Panc1 (cell line): ENCODE data around the gene FAM98C. TPM values are rescaled to one million over a fixed set of nuclear protein-coding genes. Genes with fewer than 3 reads are reported as not detected.

ENCODE experiments used
- ATAC-seq: fragments of 200-7000 bp; cut with Tn5 transposase; 2 replicates; pipeline ENCODE4 v1.9.1; 2020; ENCODE audit warnings: mild to moderate bottlenecking, moderate library complexity
- BruUV-seq: library from RNA; stranded (reverse); fragments of 400-500 nt; replicated peaks from 2 replicates; lab custom pipeline; 2021; lab: Mats Ljungman, UMichigan
- CTCF ChIA-PET: fragments of 300-600 bp; sonication (Branson Sonifier 250); formaldehyde crosslinking; loops from one replicate; lab custom pipeline; 2022; ENCODE audit warnings: antibody characterized with exemption; lab: Charles Lee
- POLR2A ChIA-PET: fragments of 300-600 bp; sonication (Branson Sonifier 250); formaldehyde crosslinking; loops from one replicate; lab custom pipeline; 2022; ENCODE audit warnings: antibody characterized with exemption; lab: Charles Lee
- DNase-seq: peaks from one replicate; pipeline ENCODE4 v3.0.0-alpha.2; 2010; ENCODE audit warnings: low read depth, low spot score
- H3K27ac ChIP-seq: 2 replicates; pipeline ENCODE4 v1.5.1; 2011; ENCODE audit warnings: mild to moderate bottlenecking, low read length, inconsistent platforms
- H3K27me3 ChIP-seq: fragments of 200-500 bp; sonication (Bioruptor generic); 2 replicates; pipeline ENCODE4 v1.6.0; 2014; ENCODE audit warnings: low read length, inconsistent platforms; ENCODE audit not compliant: control insufficient read depth, insufficient read depth
- H3K36me3 ChIP-seq: fragments of 200-500 bp; sonication (Bioruptor generic); 2 replicates; pipeline ENCODE4 v1.5.1; 2014; ENCODE audit warnings: inconsistent platforms, mild to moderate bottlenecking, low read length, moderate library complexity; ENCODE audit not compliant: control insufficient read depth, insufficient read depth
- H3K4me1 ChIP-seq: 2 replicates; pipeline ENCODE4 v1.5.1; 2011; ENCODE audit warnings: inconsistent platforms, mild to moderate bottlenecking, low read length, moderate library complexity; ENCODE audit not compliant: control insufficient read depth, insufficient read depth
- H3K4me3 ChIP-seq, 2 experiments: 2 replicates each; pipeline ENCODE4 v1.5.1; 2011 to 2012; ENCODE audit warnings: low read depth in 2 of 2, low read length in 2 of 2, mild to moderate bottlenecking in 2 of 2, inconsistent platforms in 1 of 2, moderate library complexity in 1 of 2
- H3K9me3 ChIP-seq: fragments of 200-500 bp; sonication (Bioruptor generic); 2 replicates; pipeline ENCODE4 v1.5.1; 2014; ENCODE audit warnings: low read depth, mild to moderate bottlenecking, inconsistent platforms, low read length, moderate library complexity; ENCODE audit not compliant: control insufficient read depth, insufficient read depth
- POLR2AphosphoS5 ChIP-seq: IDR thresholded peaks from 2 replicates; pipeline ENCODE4 v1.6.1; 2012; ENCODE audit warnings: mild to moderate bottlenecking, low read depth, low read length, moderate library complexity
- SIN3A ChIP-seq: IDR thresholded peaks from 2 replicates; pipeline ENCODE4 v1.6.1; 2012; ENCODE audit warnings: low read depth, mild to moderate bottlenecking, low read length, moderate library complexity, borderline replicate concordance; ENCODE audit not compliant: insufficient read depth
- TCF7L2 ChIP-seq: IDR thresholded peaks from 2 replicates; pipeline ENCODE4 v1.6.1; 2011; ENCODE audit warnings: mild to moderate bottlenecking, low read depth, low read length, inconsistent platforms
- in situ Hi-C: cut with HindIII; loops from 2 replicates; pipeline ENCODE4 v1.10.0; 2016; ENCODE audit warnings: low sequenced_read_pairs, low pct_unique_long_range_greater_than_20kb
- intact Hi-C: fragments of 100-400 bp; cut with micrococcal nuclease; formaldehyde crosslinking; loops from one replicate; pipeline ENCODE4 v1.10.0; 2022; ENCODE audit not compliant: unreplicated experiment
- total RNA-seq: library from RNA; stranded (reverse); gene quantifications from one replicate; pipeline ENCODE4 v1.2.1, GENCODE V29; 2021; ENCODE audit not compliant: unreplicated experiment
- TF ChIP-seq, protein P1 (sequence below), 2 experiments: IDR thresholded peaks; 2 replicates each; pipeline ENCODE4 v1.6.1; 2011 to 2012; ENCODE audit warnings: low read depth in 2 of 2, control low read depth in 1 of 2, low read length in 1 of 2, mild to moderate bottlenecking in 1 of 2, moderate library complexity in 1 of 2; ENCODE audit not compliant: insufficient read depth in 1 of 2
- TF ChIP-seq, protein P2 (sequence below): fragments of 450-650 bp; IDR thresholded peaks from 2 replicates; pipeline ENCODE4 v1.5.1; 2017; ENCODE audit warnings: mild to moderate bottlenecking

The FAM98C gene
- total RNA-seq, 1 experiment from 2014 or later: 24.7 TPM

GRCh38 chr19:38392707-38393308 is 10.1 kb upstream of the FAM98C start:
- Histone ChIP-seq H3K27me3 (no peaks in the 10 kb centered on the region), H3K4me1 (peaks cover 9% of the 10 kb centered on the region), H3K4me3 (no peak overlapping the region), H3K27ac (no peak overlapping the region), H3K9me3 (no peaks in the 10 kb centered on the region), H3K36me3 (no peaks in the 10 kb centered on the region)
- no peak for DNase-seq
- POLR2A ChIA-PET: no interaction called here
- CTCF ChIA-PET: interaction anchor here (0.7 to 0.9 kb wide), 2 partner anchors 10 to 1005 kb away, joined by 5 to 7 read pairs; partner anchors contain the start of gene FAM98C
- BruUV-seq: no TSS peak
- TF ChIP-seq TCF7L2 (no peak), SIN3A (no peak), POLR2AphosphoS5 (no peak)
- TF ChIP-seq, protein P1, sequence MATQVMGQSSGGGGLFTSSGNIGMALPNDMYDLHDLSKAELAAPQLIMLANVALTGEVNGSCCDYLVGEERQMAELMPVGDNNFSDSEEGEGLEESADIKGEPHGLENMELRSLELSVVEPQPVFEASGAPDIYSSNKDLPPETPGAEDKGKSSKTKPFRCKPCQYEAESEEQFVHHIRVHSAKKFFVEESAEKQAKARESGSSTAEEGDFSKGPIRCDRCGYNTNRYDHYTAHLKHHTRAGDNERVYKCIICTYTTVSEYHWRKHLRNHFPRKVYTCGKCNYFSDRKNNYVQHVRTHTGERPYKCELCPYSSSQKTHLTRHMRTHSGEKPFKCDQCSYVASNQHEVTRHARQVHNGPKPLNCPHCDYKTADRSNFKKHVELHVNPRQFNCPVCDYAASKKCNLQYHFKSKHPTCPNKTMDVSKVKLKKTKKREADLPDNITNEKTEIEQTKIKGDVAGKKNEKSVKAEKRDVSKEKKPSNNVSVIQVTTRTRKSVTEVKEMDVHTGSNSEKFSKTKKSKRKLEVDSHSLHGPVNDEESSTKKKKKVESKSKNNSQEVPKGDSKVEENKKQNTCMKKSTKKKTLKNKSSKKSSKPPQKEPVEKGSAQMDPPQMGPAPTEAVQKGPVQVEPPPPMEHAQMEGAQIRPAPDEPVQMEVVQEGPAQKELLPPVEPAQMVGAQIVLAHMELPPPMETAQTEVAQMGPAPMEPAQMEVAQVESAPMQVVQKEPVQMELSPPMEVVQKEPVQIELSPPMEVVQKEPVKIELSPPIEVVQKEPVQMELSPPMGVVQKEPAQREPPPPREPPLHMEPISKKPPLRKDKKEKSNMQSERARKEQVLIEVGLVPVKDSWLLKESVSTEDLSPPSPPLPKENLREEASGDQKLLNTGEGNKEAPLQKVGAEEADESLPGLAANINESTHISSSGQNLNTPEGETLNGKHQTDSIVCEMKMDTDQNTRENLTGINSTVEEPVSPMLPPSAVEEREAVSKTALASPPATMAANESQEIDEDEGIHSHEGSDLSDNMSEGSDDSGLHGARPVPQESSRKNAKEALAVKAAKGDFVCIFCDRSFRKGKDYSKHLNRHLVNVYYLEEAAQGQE (IDR thresholded peaks at IDR 0.05; ENCODE audit: insufficient read depth in 1 of 2, low read depth in 2 of 2, low read length in 1 of 2): no peak
- TF ChIP-seq, protein P2, sequence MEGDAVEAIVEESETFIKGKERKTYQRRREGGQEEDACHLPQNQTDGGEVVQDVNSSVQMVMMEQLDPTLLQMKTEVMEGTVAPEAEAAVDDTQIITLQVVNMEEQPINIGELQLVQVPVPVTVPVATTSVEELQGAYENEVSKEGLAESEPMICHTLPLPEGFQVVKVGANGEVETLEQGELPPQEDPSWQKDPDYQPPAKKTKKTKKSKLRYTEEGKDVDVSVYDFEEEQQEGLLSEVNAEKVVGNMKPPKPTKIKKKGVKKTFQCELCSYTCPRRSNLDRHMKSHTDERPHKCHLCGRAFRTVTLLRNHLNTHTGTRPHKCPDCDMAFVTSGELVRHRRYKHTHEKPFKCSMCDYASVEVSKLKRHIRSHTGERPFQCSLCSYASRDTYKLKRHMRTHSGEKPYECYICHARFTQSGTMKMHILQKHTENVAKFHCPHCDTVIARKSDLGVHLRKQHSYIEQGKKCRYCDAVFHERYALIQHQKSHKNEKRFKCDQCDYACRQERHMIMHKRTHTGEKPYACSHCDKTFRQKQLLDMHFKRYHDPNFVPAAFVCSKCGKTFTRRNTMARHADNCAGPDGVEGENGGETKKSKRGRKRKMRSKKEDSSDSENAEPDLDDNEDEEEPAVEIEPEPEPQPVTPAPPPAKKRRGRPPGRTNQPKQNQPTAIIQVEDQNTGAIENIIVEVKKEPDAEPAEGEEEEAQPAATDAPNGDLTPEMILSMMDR: no peak
- no peak for ATAC-seq
- intact Hi-C loops (no loop called here), in situ Hi-C loops (no loop called here)

DNA sequence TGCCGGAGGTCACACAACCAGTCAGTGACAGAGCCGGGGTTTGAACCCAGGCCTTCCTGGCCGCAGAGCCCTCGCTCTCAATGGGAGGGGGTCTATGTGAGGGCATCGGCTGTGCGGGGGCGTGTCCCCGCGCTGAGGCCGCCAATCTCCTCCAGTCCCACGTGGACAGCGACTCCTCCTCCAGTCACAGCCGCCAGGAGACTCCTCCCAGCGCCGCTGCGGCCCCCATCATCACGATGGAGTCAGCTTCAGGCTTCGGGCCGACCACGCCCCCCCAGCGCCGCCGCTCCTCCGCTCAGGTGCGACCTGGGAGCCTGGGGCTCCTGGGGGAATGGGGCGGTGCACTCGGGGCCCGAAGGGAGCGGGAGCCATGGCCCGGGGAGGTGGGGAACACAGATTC is 8.4 kb upstream of the FAM98C start:
- Histone ChIP-seq H3K27ac (no peak overlapping the region), H3K27me3 (no peaks in the 10 kb centered on the region), H3K9me3 (no peaks in the 10 kb centered on the region), H3K4me3 (no peak overlapping the region), H3K36me3 (no peaks in the 10 kb centered on the region), H3K4me1 (peaks cover 3% of the 10 kb centered on the region; the same call in 1 of the 2 replicates)
- ChIA-PET POLR2A (no interaction called here), CTCF (interaction anchor here (0.9 kb wide), 1 partner anchor 8 kb away, joined by 6 read pairs; the partner anchor contains the start of gene FAM98C)
- in situ Hi-C loops: no loop called here
- TF ChIP-seq SIN3A (no peak), POLR2AphosphoS5 (no peak), TCF7L2 (no peak)
- TF ChIP-seq, protein P1 (IDR thresholded peaks at IDR 0.05; ENCODE audit: insufficient read depth in 1 of 2, low read depth in 2 of 2, low read length in 1 of 2): no peak
- TF ChIP-seq, protein P2: no peak
- DNase-seq (no peak), ATAC-seq (no peak)
- intact Hi-C loops: no loop called here
- BruUV-seq: no TSS peak
